Dendritic cell treated with granulocyte-macrophage colony-stimulating factor and Interleukin-4, amounts not matched to agents 40 ng/mL and 50 ng/mL, for 4 days (primary cell): ENCODE measurements around the gene ELOA.
A peak's percentile ranks its signal among the peaks of the same experiment; 100 is the strongest.
"Not testable (repeated sequence)": the region's sequence is repeated elsewhere in the genome, so short reads cannot be mapped to it uniquely, and the experiment has no call there.

Source experiments
- H3K27ac Mint-ChIP-seq: one replicate; pipeline ENCODE4 v1.8.0; 2022; ENCODE audit warnings: mild to moderate bottlenecking, mixed read lengths
- H3K27me3 Mint-ChIP-seq: one replicate; pipeline ENCODE4 v1.8.0; 2022; ENCODE audit warnings: mild to moderate bottlenecking, mixed read lengths
- H3K36me3 Mint-ChIP-seq: one replicate; pipeline ENCODE4 v1.8.0; 2022; ENCODE audit warnings: low read depth, mixed read lengths
- H3K4me1 Mint-ChIP-seq: one replicate; pipeline ENCODE4 v1.8.0; 2022; ENCODE audit warnings: low read depth, mixed read lengths
- H3K4me3 Mint-ChIP-seq: one replicate; pipeline ENCODE4 v1.8.0; 2022; ENCODE audit warnings: mild to moderate bottlenecking, moderate library complexity, mixed read lengths
- H3K9me3 Mint-ChIP-seq: one replicate; pipeline ENCODE4 v1.8.0; 2022; ENCODE audit warnings: mixed read lengths
- intact Hi-C: fragments of 100-400 bp; cut with micrococcal nuclease; formaldehyde crosslinking; loops from one replicate; pipeline ENCODE4 v1.15.0; 2022

The ELOA gene

DNA sequence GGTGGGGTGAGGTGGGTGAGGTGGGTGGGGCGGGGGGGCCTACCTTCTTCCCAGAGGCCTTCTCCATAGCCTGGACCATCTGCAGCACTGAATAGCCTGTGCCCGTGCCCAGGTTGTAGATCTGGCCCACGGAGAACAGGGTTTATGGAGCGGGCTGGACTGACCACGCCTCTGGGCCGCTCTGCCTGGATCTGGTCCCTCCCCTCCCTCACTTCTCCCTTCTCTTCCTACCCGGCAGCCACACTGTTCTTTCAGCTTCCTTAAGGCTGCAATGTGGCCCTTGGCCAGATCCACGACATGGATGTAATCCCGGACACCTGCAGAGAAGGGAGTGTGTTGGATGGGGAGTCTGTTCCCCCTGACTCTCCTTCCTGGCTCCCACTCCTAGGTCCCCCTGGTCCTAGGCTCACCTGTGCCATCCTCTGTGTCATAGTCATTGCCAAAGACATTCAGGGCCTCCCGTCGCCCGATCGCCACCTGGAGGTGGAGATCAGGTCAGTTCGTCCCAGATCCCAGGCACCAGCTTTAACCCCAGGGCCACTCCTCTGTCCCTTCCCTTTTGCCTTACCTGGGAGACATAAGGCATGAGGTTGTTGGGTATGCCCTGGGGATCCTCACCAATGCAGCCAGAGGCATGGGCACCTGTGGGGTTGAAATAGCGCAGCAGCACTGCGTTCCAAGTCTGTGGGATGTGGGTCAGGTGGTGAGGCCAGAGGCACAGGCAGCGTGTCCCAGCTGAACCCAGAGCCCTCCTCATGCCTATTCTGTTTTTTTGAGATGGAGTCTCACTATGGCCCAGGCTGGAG, 53.4 kb downstream of the ELOA start:
- H3K9me3 Mint-ChIP-seq = no peaks in the 10 kb centered on the region
- intact Hi-C loops = no loop called here
- H3K36me3 Mint-ChIP-seq = peaks cover 78% of the 10 kb centered on the region
- no peaks in the 10 kb centered on the region for H3K27me3 Mint-ChIP-seq
- H3K27ac Mint-ChIP-seq = no peak overlapping the region
- peaks cover 69% of the 10 kb centered on the region for H3K4me1 Mint-ChIP-seq
- H3K4me3 Mint-ChIP-seq = no peak overlapping the region

DNA sequence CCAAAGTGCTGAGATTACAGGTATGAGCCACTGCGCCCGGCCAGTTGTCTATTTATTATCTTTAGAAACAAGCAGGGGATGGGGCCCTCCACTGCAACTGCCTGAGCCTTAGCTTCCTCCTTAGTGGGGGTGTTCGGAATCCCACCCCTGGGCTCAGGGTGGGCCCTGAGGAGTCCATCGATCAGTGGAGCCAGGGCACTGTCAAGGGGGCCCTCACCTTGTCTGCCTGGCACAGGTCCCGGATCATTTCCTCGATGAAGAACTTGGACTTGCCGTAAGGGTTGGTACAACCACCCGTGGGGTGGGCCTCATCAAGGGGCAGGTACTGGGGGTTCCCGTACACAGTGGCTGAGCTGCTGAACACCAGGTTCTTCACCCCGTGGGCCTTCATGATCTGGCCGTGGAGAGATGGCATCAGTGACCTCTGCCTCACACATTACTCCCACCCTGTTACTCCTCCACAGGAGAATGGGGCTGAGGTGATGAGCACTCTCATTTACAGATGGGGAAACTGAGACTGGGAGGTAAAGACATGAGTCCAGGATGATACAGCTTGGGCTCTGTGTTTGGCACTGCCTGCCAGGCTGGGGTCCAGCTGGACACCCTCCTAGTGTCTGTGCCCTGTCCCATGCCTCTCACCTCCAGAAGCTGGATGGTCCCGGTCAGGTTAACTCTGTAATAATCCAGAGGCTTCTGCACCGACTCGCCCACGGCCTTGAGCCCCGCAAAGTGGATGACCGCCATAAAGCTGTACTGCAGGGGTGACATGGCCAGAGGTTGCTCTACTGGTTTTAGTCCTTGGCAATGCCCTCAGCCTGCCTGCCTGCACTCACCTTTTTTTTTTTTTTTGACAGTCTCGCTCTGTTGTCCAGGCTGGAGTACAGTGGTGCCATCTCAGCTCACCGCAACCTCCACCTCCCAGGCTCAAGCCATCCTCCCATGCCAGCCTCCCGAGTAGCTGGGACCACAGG, 54.5 kb downstream of the ELOA start:
- H3K36me3 Mint-ChIP-seq = peaks cover 86% of the 10 kb centered on the region
- no peaks in the 10 kb centered on the region for H3K27me3 Mint-ChIP-seq
- intact Hi-C loops = no loop called here
- no peak overlapping the region for H3K4me3 Mint-ChIP-seq
- H3K27ac Mint-ChIP-seq = peak overlapping the region; percentile 48
- peaks cover 64% of the 10 kb centered on the region for H3K4me1 Mint-ChIP-seq
- H3K9me3 Mint-ChIP-seq = no peaks in the 10 kb centered on the region

- Mint-ChIP-seq H3K27ac (peak overlapping the region; percentile 92), H3K36me3 (peaks cover 86% of the 10 kb centered on the region), H3K9me3 (no peaks in the 10 kb centered on the region), H3K4me1 (peaks cover 57% of the 10 kb centered on the region), H3K4me3 (no peak overlapping the region), H3K27me3 (no peaks in the 10 kb centered on the region)
- intact Hi-C loops = no loop called here
These were observed 55.4 kb downstream of the ELOA start for GRCh38 chr1:23798662-23799142.

- Mint-ChIP-seq H3K9me3 (no peaks in the 10 kb centered on the region), H3K4me3 (peak overlapping the region; percentile 87), H3K36me3 (peaks cover 86% of the 10 kb centered on the region), H3K27me3 (no peaks in the 10 kb centered on the region), H3K4me1 (peaks cover 57% of the 10 kb centered on the region), H3K27ac (peak overlapping the region; percentile 92)
- intact Hi-C loops = no loop called here
These were observed 55.9 kb downstream of the ELOA start for GRCh38 chr1:23799255-23799569.

DNA sequence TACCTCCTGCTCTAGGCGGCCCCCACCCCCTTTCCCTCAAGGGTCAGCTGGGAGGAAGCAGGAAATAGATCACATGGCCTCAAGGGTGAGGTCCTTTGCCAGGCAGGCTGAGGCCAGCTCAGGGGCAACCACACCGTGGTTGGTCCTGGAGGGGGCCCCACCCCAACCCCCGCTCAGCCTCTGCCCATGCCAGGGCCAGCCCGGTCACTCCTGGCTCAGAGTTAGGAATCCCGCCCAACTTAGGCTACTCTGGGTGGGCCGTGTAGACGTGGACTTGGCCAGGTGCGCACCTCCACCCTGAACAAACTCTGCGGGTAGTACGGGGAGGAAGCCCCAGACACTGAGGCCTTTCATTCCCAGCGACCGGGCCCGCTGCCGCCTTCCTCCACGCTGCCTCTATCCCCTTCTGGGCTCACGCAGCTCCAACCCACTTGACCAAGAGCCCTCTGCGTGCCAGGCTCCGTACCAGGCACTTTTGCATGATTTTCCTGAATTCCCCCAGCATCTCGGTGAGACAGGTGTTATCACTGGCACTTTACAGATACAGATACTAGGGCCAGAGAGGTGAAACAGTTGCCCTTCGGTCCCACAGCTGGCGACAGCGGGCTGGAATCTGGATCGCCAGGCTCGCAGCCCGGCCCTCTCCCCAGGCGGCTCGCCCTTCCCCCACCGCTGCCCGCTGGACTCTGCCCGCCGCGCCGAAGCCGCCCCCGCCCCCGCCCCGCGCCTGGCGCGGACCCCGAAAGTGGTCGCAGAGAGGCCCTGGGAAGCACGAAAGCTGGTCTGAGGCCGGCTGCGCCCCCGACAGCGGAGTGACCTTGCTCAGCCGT, 56.5 kb downstream of the ELOA start:
- peak overlapping the region; percentile 87 for H3K4me3 Mint-ChIP-seq
- peak overlapping the region; percentile 92 for H3K27ac Mint-ChIP-seq
- intact Hi-C loops = loop anchor here (1.0 to 10.0 kb wide), 2 partner anchors 8 to 165 kb away; partner anchors contain the start of gene LYPLA2
- H3K4me1 Mint-ChIP-seq = peaks cover 57% of the 10 kb centered on the region
- no peaks in the 10 kb centered on the region for H3K27me3 Mint-ChIP-seq
- peaks cover 86% of the 10 kb centered on the region for H3K36me3 Mint-ChIP-seq
- no peaks in the 10 kb centered on the region for H3K9me3 Mint-ChIP-seq

DNA sequence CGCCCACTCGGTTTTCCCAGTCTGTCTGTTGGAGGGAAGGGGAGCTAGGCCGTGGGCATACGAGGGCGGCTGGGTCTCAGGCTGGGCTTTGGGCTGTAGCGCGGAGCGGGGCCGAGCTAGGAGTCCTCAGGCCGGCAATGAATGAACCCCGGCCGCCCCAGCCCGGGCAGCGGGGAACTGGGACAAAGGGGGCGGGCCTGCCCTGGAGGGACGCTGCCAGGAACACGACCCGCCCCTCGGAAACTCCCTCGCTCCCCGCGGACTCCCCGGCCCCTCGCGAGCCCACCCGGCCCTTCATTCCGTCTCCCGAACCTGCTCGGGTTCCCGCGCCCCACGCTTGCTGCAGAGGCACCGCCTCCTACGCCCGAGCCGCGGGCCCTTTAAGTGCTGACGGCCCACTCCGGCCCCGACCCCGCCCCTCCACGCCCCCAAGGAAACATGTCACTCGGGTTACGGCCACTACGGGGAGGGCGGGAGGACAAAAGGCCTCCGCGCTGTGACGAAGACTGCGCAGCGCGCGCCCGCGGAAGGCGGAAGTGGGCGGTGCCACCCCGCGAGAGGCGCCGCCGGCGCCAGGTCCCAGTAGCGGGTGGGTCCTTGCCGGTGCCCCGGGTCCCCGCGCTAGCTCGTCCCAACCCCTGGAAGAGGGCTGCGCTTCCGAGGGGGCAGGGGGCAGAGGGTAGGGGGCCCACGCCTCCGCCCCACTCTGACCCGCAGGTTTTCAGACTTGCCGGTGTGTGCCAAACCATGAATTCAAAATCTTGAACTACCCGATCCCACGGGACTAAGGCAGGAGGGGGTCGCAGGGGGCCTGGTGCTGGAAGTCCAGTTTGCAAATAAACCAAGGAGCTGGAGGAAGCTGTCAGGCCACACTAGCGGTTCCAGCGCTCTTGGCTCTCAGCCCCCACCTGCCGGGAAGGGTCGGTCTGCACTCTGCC, 57.4 kb downstream of the ELOA start, which contains the start of gene GALE:
Gene GALE, minus strand, starts transcription at position 355 of the 938 bp plus-strand sequence. CDS start 1,747 bp downstream, outside the sequence.
- Mint-ChIP-seq H3K4me3 (peak within 1 kb of the TSS; percentile 87), H3K27ac (peak within 1 kb of the TSS; percentile 92), H3K36me3 (peaks cover 86% of the 10 kb centered on the region), H3K4me1 (peaks cover 63% of the 10 kb centered on the region), H3K27me3 (no peaks in the 10 kb centered on the region), H3K9me3 (no peaks in the 10 kb centered on the region)
- intact Hi-C loops = loop anchor here (1.0 to 10.0 kb wide), 2 partner anchors 9 to 164 kb away; partner anchors contain the start of gene LYPLA2

DNA sequence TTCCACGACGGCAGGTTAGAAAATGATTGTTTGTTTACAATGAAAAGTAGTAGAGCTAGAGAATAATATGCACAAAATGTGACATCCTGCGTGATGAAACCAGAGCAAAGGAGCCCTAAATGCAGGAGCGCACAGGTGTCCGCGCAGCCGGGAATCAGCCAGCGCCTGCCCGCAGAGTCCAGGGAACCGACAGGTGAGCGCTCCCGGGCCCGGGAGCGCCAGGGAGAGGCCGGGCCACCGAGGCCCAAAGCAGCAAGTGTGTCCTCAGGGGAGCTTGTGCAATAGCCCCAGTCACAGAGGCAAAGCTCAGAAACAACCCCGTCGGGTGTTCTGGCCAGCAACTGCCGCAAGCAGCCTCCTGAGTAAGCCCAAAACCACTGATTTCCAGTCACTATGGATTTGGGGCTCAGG, 58.1 kb downstream of the ELOA start:
- no peaks in the 10 kb centered on the region for H3K9me3 Mint-ChIP-seq
- H3K4me3 Mint-ChIP-seq = peak overlapping the region; percentile 87
- H3K27ac Mint-ChIP-seq = peak overlapping the region; percentile 92
- no peaks in the 10 kb centered on the region for H3K27me3 Mint-ChIP-seq
- intact Hi-C loops = loop anchor here (10.0 kb wide), 1 partner anchor 163 kb away; no protein-coding TSS in a partner anchor
- H3K4me1 Mint-ChIP-seq = peaks cover 65% of the 10 kb centered on the region
- peaks cover 86% of the 10 kb centered on the region for H3K36me3 Mint-ChIP-seq

GRCh38 chr1:23801876-23802275, 58.6 kb downstream of the ELOA start:
- intact Hi-C loops = loop anchor here (10.0 kb wide), 1 partner anchor 163 kb away; no protein-coding TSS in a partner anchor
- Mint-ChIP-seq H3K4me3 (peak overlapping the region; percentile 30), H3K9me3 (no peaks in the 10 kb centered on the region), H3K27me3 (no peaks in the 10 kb centered on the region), H3K4me1 (peaks cover 65% of the 10 kb centered on the region), H3K36me3 (peaks cover 86% of the 10 kb centered on the region), H3K27ac (peak overlapping the region; percentile 92)

DNA sequence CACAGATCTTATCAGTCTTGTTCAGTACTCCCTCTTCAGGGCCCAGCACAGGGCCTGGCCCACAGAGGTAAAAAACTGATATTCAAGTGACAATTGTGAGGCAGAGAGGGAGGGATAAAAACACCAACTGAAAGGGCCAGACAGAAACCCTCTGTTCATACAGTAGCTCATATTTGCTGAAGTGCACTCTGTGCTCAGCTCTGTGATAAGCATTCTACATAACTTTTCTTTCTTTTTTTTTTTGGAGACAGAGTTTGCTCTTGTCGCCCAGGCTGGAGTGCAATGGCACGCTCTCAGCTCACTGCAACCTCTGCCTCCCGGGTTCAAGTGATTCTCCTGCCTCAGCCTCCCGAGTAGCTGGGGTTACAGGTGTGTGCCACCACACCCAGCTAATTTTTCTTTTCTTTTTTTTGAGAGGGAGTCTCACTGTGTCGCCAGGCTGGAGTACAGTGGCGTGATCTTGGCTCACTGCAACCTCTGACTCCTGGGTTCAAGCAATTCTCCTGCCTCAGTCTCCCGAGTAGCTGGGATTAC, 59.6 kb downstream of the ELOA start:
- H3K4me3 Mint-ChIP-seq, H3K9me3 Mint-ChIP-seq, H3K27me3 Mint-ChIP-seq: not testable (repeated sequence)
- H3K27ac Mint-ChIP-seq = peak overlapping the region; percentile 92
- intact Hi-C loops = loop anchor here (10.0 kb wide), 1 partner anchor 162 kb away; no protein-coding TSS in a partner anchor
- H3K36me3 Mint-ChIP-seq = peaks cover 81% of the 10 kb centered on the region
- H3K4me1 Mint-ChIP-seq = peaks cover 74% of the 10 kb centered on the region

DNA sequence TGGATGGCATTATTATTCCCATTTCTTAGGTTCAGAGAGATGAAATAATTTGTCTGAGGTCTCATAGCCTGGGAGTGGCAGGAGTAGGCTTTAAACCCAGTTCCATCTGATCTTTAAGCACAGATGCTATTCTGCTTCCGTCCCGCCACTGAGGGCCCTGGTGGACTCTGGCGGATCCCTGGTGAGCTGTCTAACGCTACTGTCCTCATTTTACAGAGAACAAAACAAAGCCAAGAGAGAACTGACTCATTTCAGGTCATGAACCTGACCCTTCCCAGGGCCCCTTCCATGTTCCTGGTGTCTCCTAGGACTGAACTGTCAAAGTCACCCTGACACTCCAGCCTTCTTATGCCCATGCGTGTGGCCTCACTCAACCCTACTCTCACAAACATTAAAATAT, 60.4 kb downstream of the ELOA start:
- peaks cover 79% of the 10 kb centered on the region for H3K36me3 Mint-ChIP-seq
- H3K27ac Mint-ChIP-seq = peak overlapping the region; percentile 87
- intact Hi-C loops = loop anchor here (10.0 kb wide), 1 partner anchor 161 kb away; no protein-coding TSS in a partner anchor
- no peak overlapping the region for H3K4me3 Mint-ChIP-seq
- H3K27me3 Mint-ChIP-seq = no peaks in the 10 kb centered on the region
- peaks cover 77% of the 10 kb centered on the region for H3K4me1 Mint-ChIP-seq
- no peaks in the 10 kb centered on the region for H3K9me3 Mint-ChIP-seq

DNA sequence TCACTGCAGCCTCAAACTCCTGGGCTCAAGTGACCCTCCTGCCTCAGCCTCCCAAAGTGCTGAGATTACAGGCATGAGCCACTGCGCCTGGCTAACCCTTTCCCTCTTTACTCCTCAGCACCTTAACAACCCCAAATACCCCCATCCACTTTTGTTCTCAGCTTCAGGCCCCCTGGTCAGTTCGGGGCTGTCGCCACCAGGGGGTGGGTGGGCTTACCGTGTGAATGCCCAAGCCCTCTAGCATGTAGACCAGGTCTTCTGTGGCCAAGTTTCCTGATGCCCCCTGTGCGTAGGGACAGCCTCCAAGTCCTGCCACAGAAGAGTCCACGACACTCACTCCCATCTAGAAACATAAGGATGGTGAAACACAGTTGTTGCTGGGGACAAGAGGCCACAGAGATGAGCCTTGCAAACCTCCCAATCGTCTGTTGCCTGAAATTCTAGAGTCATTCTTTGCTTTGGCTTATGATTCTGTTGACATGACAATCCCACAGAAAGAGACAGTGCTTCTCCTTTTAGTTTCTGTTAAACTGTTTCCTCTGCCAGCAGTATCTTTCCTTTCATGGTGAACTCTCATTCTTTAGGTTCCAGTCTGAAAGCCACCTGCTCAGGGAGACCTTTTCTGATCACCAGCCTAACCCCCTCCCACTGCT, 61.0 kb downstream of the ELOA start:
- intact Hi-C loops = loop anchor here (10.0 kb wide), 1 partner anchor 160 kb away; no protein-coding TSS in a partner anchor
- Mint-ChIP-seq H3K27me3 (no peaks in the 10 kb centered on the region), H3K9me3 (no peaks in the 10 kb centered on the region), H3K36me3 (peaks cover 75% of the 10 kb centered on the region), H3K4me1 (peaks cover 70% of the 10 kb centered on the region), H3K4me3 (no peak overlapping the region), H3K27ac (peak overlapping the region; percentile 87)
